Adipocyte (in vitro differentiated cells): Measurements from ENCODE around the gene BEAN1.
"Not testable (repeated sequence)": the region's sequence is repeated elsewhere in the genome, so short reads cannot be mapped to it uniquely, and the experiment has no call there.

ENCODE experiments used
- DNase-seq: peaks from one replicate; pipeline ENCODE4 v3.0.0-alpha.2; 2015; ENCODE audit warnings: low read depth
- H3K27me3 ChIP-seq: replicated peaks from 2 replicates; pipeline ENCODE4 v1.7.0; 2013; ENCODE audit warnings: mild to moderate bottlenecking, low read length, moderate library complexity; ENCODE audit not compliant: control insufficient read depth, insufficient read depth
- H3K36me3 ChIP-seq: 2 replicates; pipeline ENCODE4 v1.7.0; 2013; ENCODE audit warnings: low read length, mild to moderate bottlenecking, moderate library complexity; ENCODE audit not compliant: control insufficient read depth, insufficient read depth, severe bottlenecking
- H3K4me1 ChIP-seq: 2 replicates; pipeline ENCODE4 v1.7.0; 2013; ENCODE audit warnings: mild to moderate bottlenecking, low read length, moderate library complexity; ENCODE audit not compliant: control insufficient read depth, insufficient read depth
- H3K4me3 ChIP-seq: 2 replicates; pipeline ENCODE4 v1.7.0; 2013; ENCODE audit warnings: mild to moderate bottlenecking, low read length, moderate library complexity
- H3K9ac ChIP-seq: 2 replicates; pipeline ENCODE4 v1.7.0; 2013; ENCODE audit warnings: mild to moderate bottlenecking, low read length, moderate library complexity
- H3K9me3 ChIP-seq: 2 replicates; pipeline ENCODE4 v1.7.0; 2013; ENCODE audit warnings: mild to moderate bottlenecking, low read length, moderate library complexity; ENCODE audit not compliant: control insufficient read depth

Gene BEAN1

GRCh38 chr16:66451548-66451947, 24.5 kb downstream of the BEAN1 start:
- Histone ChIP-seq H3K36me3 (no peaks in the 10 kb centered on the region), H3K4me1 (no peaks in the 10 kb centered on the region), H3K27me3 (no peaks in the 10 kb centered on the region), H3K9me3 (no peaks in the 10 kb centered on the region), H3K4me3 (no peak overlapping the region), H3K9ac (no peak overlapping the region)
- no peak for DNase-seq

- H3K27me3 ChIP-seq, H3K9ac ChIP-seq, H3K9me3 ChIP-seq, H3K36me3 ChIP-seq, DNase-seq, H3K4me1 ChIP-seq, H3K4me3 ChIP-seq: not testable (repeated sequence)
These were observed 26.1 kb downstream of the BEAN1 start for GRCh38 chr16:66453230-66453629.

- H3K9me3 ChIP-seq: no peaks in the 10 kb centered on the region
- DNase-seq: no peak
- no peaks in the 10 kb centered on the region for H3K27me3 ChIP-seq
- no peaks in the 10 kb centered on the region for H3K36me3 ChIP-seq
- H3K4me3 ChIP-seq: no peak overlapping the region
- no peak overlapping the region for H3K9ac ChIP-seq
- H3K4me1 ChIP-seq: no peaks in the 10 kb centered on the region
These were observed 27.7 kb downstream of the BEAN1 start for GRCh38 chr16:66454751-66455150.

GRCh38 chr16:66455970-66456369, 28.9 kb downstream of the BEAN1 start:
- H3K9ac ChIP-seq: no peak overlapping the region
- no peaks in the 10 kb centered on the region for H3K36me3 ChIP-seq
- no peak for DNase-seq
- peaks cover 8% of the 10 kb centered on the region for H3K27me3 ChIP-seq
- no peaks in the 10 kb centered on the region for H3K4me1 ChIP-seq
- no peak overlapping the region for H3K4me3 ChIP-seq
- H3K9me3 ChIP-seq: no peaks in the 10 kb centered on the region

GRCh38 chr16:66457888-66458287, 30.8 kb downstream of the BEAN1 start:
- Histone ChIP-seq H3K9me3 (no peaks in the 10 kb centered on the region), H3K27me3 (peaks cover 15% of the 10 kb centered on the region), H3K4me3 (no peak overlapping the region), H3K36me3 (no peaks in the 10 kb centered on the region), H3K9ac (no peak overlapping the region), H3K4me1 (no peaks in the 10 kb centered on the region)
- DNase-seq: no peak

GRCh38 chr16:66458292-66458691, 31.2 kb downstream of the BEAN1 start:
- DNase-seq: no peak
- Histone ChIP-seq H3K4me1 (no peaks in the 10 kb centered on the region), H3K9ac (no peak overlapping the region), H3K9me3 (no peaks in the 10 kb centered on the region), H3K36me3 (no peaks in the 10 kb centered on the region), H3K27me3 (peaks cover 19% of the 10 kb centered on the region), H3K4me3 (no peak overlapping the region)

GRCh38 chr16:66458853-66459252, 31.8 kb downstream of the BEAN1 start:
- no peak for DNase-seq
- Histone ChIP-seq H3K9me3 (no peaks in the 10 kb centered on the region), H3K4me3 (no peak overlapping the region), H3K9ac (no peak overlapping the region), H3K36me3 (no peaks in the 10 kb centered on the region), H3K4me1 (no peaks in the 10 kb centered on the region), H3K27me3 (peaks cover 19% of the 10 kb centered on the region)

- Histone ChIP-seq H3K36me3 (no peaks in the 10 kb centered on the region), H3K4me1 (no peaks in the 10 kb centered on the region), H3K9ac (no peak overlapping the region), H3K27me3 (peaks cover 21% of the 10 kb centered on the region), H3K4me3 (no peak overlapping the region), H3K9me3 (no peaks in the 10 kb centered on the region)
- DNase-seq: no peak
These were observed 32.8 kb downstream of the BEAN1 start for GRCh38 chr16:66459878-66460277.

GRCh38 chr16:66460703-66461102, 33.6 kb downstream of the BEAN1 start:
- H3K36me3 ChIP-seq: no peaks in the 10 kb centered on the region
- H3K4me3 ChIP-seq: no peak overlapping the region
- peaks cover 21% of the 10 kb centered on the region for H3K27me3 ChIP-seq
- H3K4me1 ChIP-seq: no peaks in the 10 kb centered on the region
- no peak for DNase-seq
- no peaks in the 10 kb centered on the region for H3K9me3 ChIP-seq
- no peak overlapping the region for H3K9ac ChIP-seq

GRCh38 chr16:66462912-66463311, 35.8 kb downstream of the BEAN1 start:
- Histone ChIP-seq H3K36me3 (no peaks in the 10 kb centered on the region), H3K4me3 (no peak overlapping the region), H3K9me3 (no peaks in the 10 kb centered on the region), H3K4me1 (no peaks in the 10 kb centered on the region), H3K27me3 (peaks cover 21% of the 10 kb centered on the region), H3K9ac (no peak overlapping the region)
- no peak for DNase-seq

GRCh38 chr16:66465946-66466345, 38.9 kb downstream of the BEAN1 start:
- not testable (repeated sequence) for H3K9me3 ChIP-seq, H3K4me3 ChIP-seq, H3K36me3 ChIP-seq, H3K9ac ChIP-seq, H3K4me1 ChIP-seq, DNase-seq
- peaks cover 14% of the 10 kb centered on the region for H3K27me3 ChIP-seq

- H3K9ac ChIP-seq, H3K36me3 ChIP-seq, H3K4me3 ChIP-seq, H3K27me3 ChIP-seq, H3K4me1 ChIP-seq, H3K9me3 ChIP-seq, DNase-seq: not testable (repeated sequence)
These were observed 39.5 kb downstream of the BEAN1 start for GRCh38 chr16:66466636-66467035.
